Endodermal cell (in vitro differentiated cells): ENCODE data around the gene DLK1. TPM values are rescaled to one million over a fixed set of nuclear protein-coding genes. Genes with fewer than 3 reads are reported as not detected.

Source experiments
- DNase-seq: peaks from one replicate; pipeline ENCODE4 v3.0.0-alpha.2; 2017
- H3K27ac ChIP-seq: 2 replicates; pipeline ENCODE4 v1.5.1; 2013; ENCODE audit warnings: mild to moderate bottlenecking, low read depth, low read length, moderate library complexity
- H3K27me3 ChIP-seq: 2 replicates; pipeline ENCODE4 v1.6.1; 2013; ENCODE audit warnings: mild to moderate bottlenecking, low read length, moderate library complexity; ENCODE audit not compliant: insufficient read depth, control insufficient read depth, poor library complexity, severe bottlenecking
- H3K36me3 ChIP-seq: 2 replicates; pipeline ENCODE4 v1.7.0; 2013; ENCODE audit warnings: mild to moderate bottlenecking, low read length, moderate library complexity; ENCODE audit not compliant: control insufficient read depth, insufficient read depth
- H3K4me1 ChIP-seq: one replicate; pipeline ENCODE4 v1.7.0; 2013; ENCODE audit warnings: low read length; ENCODE audit not compliant: control insufficient read depth, insufficient read depth
- H3K4me3 ChIP-seq: 2 replicates; pipeline ENCODE4 v1.5.1; 2013; ENCODE audit warnings: mild to moderate bottlenecking, low read length, moderate library complexity
- H3K9ac ChIP-seq: 2 replicates; pipeline ENCODE4 v1.6.1; 2013; ENCODE audit warnings: mild to moderate bottlenecking, low read length, moderate library complexity; ENCODE audit not compliant: poor library complexity, severe bottlenecking; ENCODE audit errors: extremely low read depth
- H3K9me3 ChIP-seq: 2 replicates; pipeline ENCODE4 v1.6.1; 2013; ENCODE audit warnings: mild to moderate bottlenecking, low read length, moderate library complexity; ENCODE audit not compliant: control insufficient read depth
- H3K27ac Mint-ChIP-seq: 2 replicates; pipeline ENCODE4 v1.8.0; 2020; ENCODE audit warnings: mixed read lengths
- H3K27me3 Mint-ChIP-seq: 2 replicates; pipeline ENCODE4 v1.8.0; 2021; ENCODE audit warnings: mild to moderate bottlenecking, mixed read lengths; ENCODE audit not compliant: insufficient read depth
- H3K36me3 Mint-ChIP-seq: 2 replicates; pipeline ENCODE4 v1.8.0; 2020; ENCODE audit warnings: low read depth, mixed read lengths
- H3K4me1 Mint-ChIP-seq: 2 replicates; pipeline ENCODE4 v1.8.0; 2020; ENCODE audit warnings: mixed read lengths
- H3K4me3 Mint-ChIP-seq: 2 replicates; pipeline ENCODE4 v1.8.0; 2020; ENCODE audit warnings: mild to moderate bottlenecking, moderate library complexity, mixed read lengths
- H3K9me3 Mint-ChIP-seq: 2 replicates; pipeline ENCODE4 v1.8.0; 2020; ENCODE audit warnings: mild to moderate bottlenecking, mixed read lengths
- WGBS, 2 experiments: methylation state at CpG; one replicate each; pipeline versions ENCODE4 v1.1.5 to v1.1.7; 2013; ENCODE audit warnings: missing lambda C conversion rate in 2 of 2, mixed read lengths in 1 of 2; ENCODE audit not compliant: insufficient coverage in 1 of 2, insufficient read length in 1 of 2; 5-methylcytosine and 5-hydroxymethylcytosine counted together
- total RNA-seq, 2 donors: library from RNA; stranded (reverse); fragmentation: NEBNext Ultra II Directional in 1 of 2; extraction: Animal tissue kit (Norgen Biotek cat#: 25700) in 1 of 2; gene quantifications; 2 replicates in 1 of 2; 3 replicates in 1 of 2; pipeline ENCODE4 v1.2.1, GENCODE V29; 2021
- TF ChIP-seq, protein P1 (sequence below): fragments of 200-600 bp; sonication (generic); conservative IDR thresholded peaks from 2 replicates; pipeline ENCODE4 v1.5.0; 2021; ENCODE audit warnings: antibody characterized with exemption, mild to moderate bottlenecking

Gene DLK1
- total RNA-seq, 2 donors from 2014 or later = 78.3 to 117 TPM

- Mint-ChIP-seq H3K4me3 (no peak overlapping the region), H3K9me3 (no peaks in the 10 kb centered on the region), H3K27ac (no peak overlapping the region), H3K4me1 (peaks cover 11% of the 10 kb centered on the region), H3K36me3 (no peaks in the 10 kb centered on the region), H3K27me3 (peaks cover 2% of the 10 kb centered on the region)
- Histone ChIP-seq H3K27me3 (no peaks in the 10 kb centered on the region), H3K36me3 (no peaks in the 10 kb centered on the region), H3K9me3 (no peaks in the 10 kb centered on the region), H3K4me1 (no peaks in the 10 kb centered on the region), H3K4me3 (no peak overlapping the region), H3K27ac (no peak overlapping the region), H3K9ac (no peak overlapping the region)
- DNase-seq = peak; percentile 33
- TF ChIP-seq, protein P1, sequence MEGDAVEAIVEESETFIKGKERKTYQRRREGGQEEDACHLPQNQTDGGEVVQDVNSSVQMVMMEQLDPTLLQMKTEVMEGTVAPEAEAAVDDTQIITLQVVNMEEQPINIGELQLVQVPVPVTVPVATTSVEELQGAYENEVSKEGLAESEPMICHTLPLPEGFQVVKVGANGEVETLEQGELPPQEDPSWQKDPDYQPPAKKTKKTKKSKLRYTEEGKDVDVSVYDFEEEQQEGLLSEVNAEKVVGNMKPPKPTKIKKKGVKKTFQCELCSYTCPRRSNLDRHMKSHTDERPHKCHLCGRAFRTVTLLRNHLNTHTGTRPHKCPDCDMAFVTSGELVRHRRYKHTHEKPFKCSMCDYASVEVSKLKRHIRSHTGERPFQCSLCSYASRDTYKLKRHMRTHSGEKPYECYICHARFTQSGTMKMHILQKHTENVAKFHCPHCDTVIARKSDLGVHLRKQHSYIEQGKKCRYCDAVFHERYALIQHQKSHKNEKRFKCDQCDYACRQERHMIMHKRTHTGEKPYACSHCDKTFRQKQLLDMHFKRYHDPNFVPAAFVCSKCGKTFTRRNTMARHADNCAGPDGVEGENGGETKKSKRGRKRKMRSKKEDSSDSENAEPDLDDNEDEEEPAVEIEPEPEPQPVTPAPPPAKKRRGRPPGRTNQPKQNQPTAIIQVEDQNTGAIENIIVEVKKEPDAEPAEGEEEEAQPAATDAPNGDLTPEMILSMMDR = no peak
- WGBS, 2 experiments = 93 to 96% methylated on average over 19 to 24 of the region's 24 CpGs
Observed at GRCh38 chr14:100778951-100779690, 52.4 kb downstream of the DLK1 start.

GRCh38 chr14:100779691-100780080, 53.0 kb downstream of the DLK1 start:
- Mint-ChIP-seq H3K4me3 (no peak overlapping the region), H3K27me3 (peaks cover 2% of the 10 kb centered on the region), H3K36me3 (no peaks in the 10 kb centered on the region), H3K27ac (no peak overlapping the region), H3K9me3 (no peaks in the 10 kb centered on the region), H3K4me1 (peaks cover 11% of the 10 kb centered on the region)
- no peak overlapping the region for H3K4me3 ChIP-seq
- no peaks in the 10 kb centered on the region for H3K9me3 ChIP-seq
- no peak for DNase-seq
- WGBS, 2 experiments = 86 to 90% methylated on average over 1 to 13 of the region's 13 CpGs
- H3K27me3 ChIP-seq = no peaks in the 10 kb centered on the region
- no peak overlapping the region for H3K9ac ChIP-seq
- no peaks in the 10 kb centered on the region for H3K4me1 ChIP-seq
- TF ChIP-seq, protein P1 = no peak
- no peak overlapping the region for H3K27ac ChIP-seq
- no peaks in the 10 kb centered on the region for H3K36me3 ChIP-seq

DNA sequence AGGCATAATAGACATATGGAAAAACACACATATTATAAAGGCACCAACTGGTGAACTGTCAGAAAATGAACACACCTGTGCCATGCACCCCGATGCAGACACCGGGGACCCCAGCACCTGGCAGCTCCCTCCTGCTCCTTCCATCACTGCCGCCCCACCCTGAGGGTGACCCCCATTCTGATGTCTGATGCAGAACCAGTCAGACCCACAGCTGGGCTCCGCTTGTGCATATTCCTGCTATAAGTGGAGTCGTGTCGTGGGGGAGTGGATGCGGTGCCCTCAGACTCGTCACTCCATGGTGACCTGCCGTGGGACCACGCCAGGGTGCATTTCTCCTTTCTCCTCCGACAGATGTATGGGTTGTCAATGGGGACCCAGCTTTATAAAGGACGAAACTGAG, 53.6 kb downstream of the DLK1 start:
- Mint-ChIP-seq H3K9me3 (no peaks in the 10 kb centered on the region), H3K27ac (no peak overlapping the region)

More for the DNA sequence above, 53.6 kb downstream of the DLK1 start:
- Mint-ChIP-seq H3K4me1 (peaks cover 11% of the 10 kb centered on the region), H3K27me3 (peaks cover 3% of the 10 kb centered on the region), H3K4me3 (no peak overlapping the region), H3K36me3 (no peaks in the 10 kb centered on the region)
- no peaks in the 10 kb centered on the region for H3K4me1 ChIP-seq
- no peaks in the 10 kb centered on the region for H3K27me3 ChIP-seq
- DNase-seq = no peak
- no peak overlapping the region for H3K27ac ChIP-seq
- H3K4me3 ChIP-seq = no peak overlapping the region
- H3K9ac ChIP-seq = no peak overlapping the region
- H3K36me3 ChIP-seq = no peaks in the 10 kb centered on the region
- H3K9me3 ChIP-seq = no peaks in the 10 kb centered on the region
- 93 to 94% methylated on average over 11 to 12 of the region's 12 CpGs for WGBS, 2 experiments
- TF ChIP-seq, protein P1 = no peak
